ENCODE data around the gene PROC.

The PROC gene

GRCh38 chr2:127453392-127454171, 35.4 kb downstream of the PROC start:
- no peak for TF ChIP-seq POLR2AphosphoS5 (IDR thresholded peaks at IDR 0.05; ENCODE audit: low read depth, low read length)
- no peak for TF ChIP-seq PAX5 (IDR thresholded peaks at IDR 0.05; ENCODE audit: insufficient read depth, low read length, severe bottlenecking)
- no peak for TF ChIP-seq POU2F2 (IDR thresholded peaks at IDR 0.05; ENCODE audit: low read depth, low read length)
- TF ChIP-seq SPI1 (IDR thresholded peaks at IDR 0.05; ENCODE audit: low read depth, low read length): no peak
- no peak for TF ChIP-seq POLR2A (IDR thresholded peaks at IDR 0.05; ENCODE audit: low read depth, low read length)
- no peak for TF ChIP-seq TAF1 (IDR thresholded peaks at IDR 0.05; ENCODE audit: low read depth, low read length)
- DNase-seq (ENCODE audit: insufficient read length, low spot score) (peak; percentile 14), FAIRE-seq (no peak)

DNA sequence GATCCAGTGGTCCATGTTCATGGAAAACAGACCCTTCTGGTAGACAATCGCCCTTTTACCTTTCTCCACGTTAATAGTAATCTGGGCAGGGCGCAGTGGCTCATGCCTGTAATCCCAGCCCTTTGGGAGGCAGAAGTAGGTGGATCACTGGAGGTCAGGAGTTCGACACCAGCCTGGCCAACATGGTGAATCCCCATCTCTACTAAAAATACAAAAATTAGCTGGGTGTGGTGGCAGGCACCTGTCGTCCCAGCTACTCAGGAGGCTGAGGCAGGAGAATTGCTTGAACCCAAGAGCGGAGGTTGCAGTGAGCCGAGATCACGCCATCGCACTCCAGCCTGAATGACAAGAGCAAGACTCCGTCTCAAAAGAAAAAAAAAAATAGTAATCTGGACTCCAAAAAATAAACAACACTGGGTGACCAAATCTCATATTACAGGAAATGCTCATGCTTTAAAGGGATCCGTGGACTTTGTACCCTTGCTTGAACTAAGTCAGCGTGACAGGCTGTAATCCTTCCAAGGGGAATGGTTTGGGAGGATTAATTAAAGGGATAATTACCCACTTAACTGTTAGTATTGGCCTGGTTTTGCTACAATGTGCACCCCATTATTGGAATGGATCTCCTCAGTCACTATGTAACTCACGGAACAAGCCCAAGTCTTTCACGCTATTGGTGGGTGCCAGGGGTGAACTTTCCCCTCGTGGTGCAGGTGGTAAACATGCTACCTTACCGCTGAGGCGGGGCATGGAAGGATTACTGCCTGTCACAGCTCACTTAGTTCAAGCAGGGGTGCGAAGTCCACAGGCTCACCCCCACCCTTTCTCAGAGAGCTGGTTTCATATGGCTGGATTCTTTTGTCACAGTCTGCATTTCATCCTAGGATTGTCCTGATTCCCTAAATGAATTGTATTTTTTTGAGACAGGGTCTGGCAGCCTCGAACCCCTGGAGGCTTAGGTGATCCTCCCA, 36.7 kb downstream of the PROC start:
- TF ChIP-seq POU2F2 (IDR thresholded peaks at IDR 0.05; ENCODE audit: low read depth, low read length) (no peak), POLR2A (IDR thresholded peaks at IDR 0.05; ENCODE audit: low read depth, low read length) (no peak), PAX5 (IDR thresholded peaks at IDR 0.05; ENCODE audit: insufficient read depth, low read length, severe bottlenecking) (no peak), TAF1 (IDR thresholded peaks at IDR 0.05; ENCODE audit: low read depth, low read length) (no peak), SPI1 (IDR thresholded peaks at IDR 0.05; ENCODE audit: low read depth, low read length) (no peak), POLR2AphosphoS5 (IDR thresholded peaks at IDR 0.05; ENCODE audit: low read depth, low read length) (no peak)
- DNase-seq (ENCODE audit: insufficient read length, low spot score): no peak
- FAIRE-seq: no peak

DNA sequence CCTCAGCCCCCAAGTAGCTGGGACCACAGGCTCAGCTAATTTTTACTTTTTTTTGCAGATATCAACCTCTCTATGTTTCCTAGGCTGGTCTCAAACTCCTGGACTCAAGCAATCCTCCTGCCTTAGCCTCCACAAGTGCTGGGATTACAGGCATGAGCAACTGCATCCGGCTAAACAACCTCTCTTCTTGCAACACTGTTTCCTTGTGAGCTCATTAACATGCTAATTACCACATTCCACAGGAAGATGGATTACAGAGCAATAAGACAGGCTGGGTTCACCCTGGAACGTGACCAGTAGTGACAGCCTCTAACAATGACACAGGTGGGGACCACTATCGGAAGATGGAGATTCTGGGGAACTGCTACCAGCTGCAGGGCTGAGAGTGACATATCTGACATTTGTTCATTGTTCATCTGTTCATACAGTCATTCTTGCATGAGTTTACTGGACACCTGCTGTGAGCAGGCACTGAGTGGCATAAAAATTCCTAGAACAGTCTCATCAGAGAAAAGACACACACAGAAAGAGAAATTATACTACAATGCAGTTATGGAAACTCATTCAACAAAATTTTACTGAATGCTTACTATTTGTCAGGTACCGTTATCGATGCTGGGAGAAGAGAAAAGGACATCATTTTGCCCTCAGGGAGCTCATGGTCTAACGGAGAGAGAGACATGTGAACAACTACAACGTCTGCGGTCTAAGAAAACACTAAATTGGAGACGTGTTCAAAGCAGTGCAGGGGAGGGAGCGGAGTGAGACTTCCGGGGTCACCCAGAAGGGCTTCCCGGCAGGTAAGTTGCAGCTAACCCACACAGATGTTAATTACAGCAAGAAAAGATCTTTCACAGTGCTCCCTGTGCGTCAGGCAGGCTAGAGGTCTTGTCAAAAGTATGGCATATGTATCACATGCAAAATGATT, 37.6 kb downstream of the PROC start:
- DNase-seq (ENCODE audit: insufficient read length, low spot score) (no peak), FAIRE-seq (no peak)
- no peak for TF ChIP-seq TAF1 (IDR thresholded peaks at IDR 0.05; ENCODE audit: low read depth, low read length)
- no peak for TF ChIP-seq POU2F2 (IDR thresholded peaks at IDR 0.05; ENCODE audit: low read depth, low read length)
- no peak for TF ChIP-seq PAX5 (IDR thresholded peaks at IDR 0.05; ENCODE audit: insufficient read depth, low read length, severe bottlenecking)
- TF ChIP-seq SPI1 (IDR thresholded peaks at IDR 0.05; ENCODE audit: low read depth, low read length): no peak
- no peak for TF ChIP-seq POLR2A (IDR thresholded peaks at IDR 0.05; ENCODE audit: low read depth, low read length)
- TF ChIP-seq POLR2AphosphoS5 (IDR thresholded peaks at IDR 0.05; ENCODE audit: low read depth, low read length): no peak

- TF ChIP-seq POU2F2 (IDR thresholded peaks at IDR 0.05; ENCODE audit: low read depth, low read length) (no peak), TAF1 (IDR thresholded peaks at IDR 0.05; ENCODE audit: low read depth, low read length) (no peak), PAX5 (IDR thresholded peaks at IDR 0.05; ENCODE audit: insufficient read depth, low read length, severe bottlenecking) (no peak), POLR2A (IDR thresholded peaks at IDR 0.05; ENCODE audit: low read depth, low read length) (no peak), SPI1 (IDR thresholded peaks at IDR 0.05; ENCODE audit: low read depth, low read length) (no peak), POLR2AphosphoS5 (IDR thresholded peaks at IDR 0.05; ENCODE audit: low read depth, low read length) (no peak)
- FAIRE-seq (no peak), DNase-seq (ENCODE audit: insufficient read length, low spot score) (no peak)
Measured at GRCh38 chr2:127456960-127457359, 38.7 kb downstream of the PROC start.

- FAIRE-seq: no peak
- TF ChIP-seq TAF1 (IDR thresholded peaks at IDR 0.05; ENCODE audit: low read depth, low read length) (no peak), POU2F2 (IDR thresholded peaks at IDR 0.05; ENCODE audit: low read depth, low read length) (no peak), SPI1 (IDR thresholded peaks at IDR 0.05; ENCODE audit: low read depth, low read length) (no peak), POLR2A (IDR thresholded peaks at IDR 0.05; ENCODE audit: low read depth, low read length) (no peak), PAX5 (IDR thresholded peaks at IDR 0.05; ENCODE audit: insufficient read depth, low read length, severe bottlenecking) (no peak), POLR2AphosphoS5 (IDR thresholded peaks at IDR 0.05; ENCODE audit: low read depth, low read length) (no peak)
- no peak for DNase-seq (ENCODE audit: insufficient read length, low spot score)
Measured at GRCh38 chr2:127462461-127462860, 44.2 kb downstream of the PROC start.

DNA sequence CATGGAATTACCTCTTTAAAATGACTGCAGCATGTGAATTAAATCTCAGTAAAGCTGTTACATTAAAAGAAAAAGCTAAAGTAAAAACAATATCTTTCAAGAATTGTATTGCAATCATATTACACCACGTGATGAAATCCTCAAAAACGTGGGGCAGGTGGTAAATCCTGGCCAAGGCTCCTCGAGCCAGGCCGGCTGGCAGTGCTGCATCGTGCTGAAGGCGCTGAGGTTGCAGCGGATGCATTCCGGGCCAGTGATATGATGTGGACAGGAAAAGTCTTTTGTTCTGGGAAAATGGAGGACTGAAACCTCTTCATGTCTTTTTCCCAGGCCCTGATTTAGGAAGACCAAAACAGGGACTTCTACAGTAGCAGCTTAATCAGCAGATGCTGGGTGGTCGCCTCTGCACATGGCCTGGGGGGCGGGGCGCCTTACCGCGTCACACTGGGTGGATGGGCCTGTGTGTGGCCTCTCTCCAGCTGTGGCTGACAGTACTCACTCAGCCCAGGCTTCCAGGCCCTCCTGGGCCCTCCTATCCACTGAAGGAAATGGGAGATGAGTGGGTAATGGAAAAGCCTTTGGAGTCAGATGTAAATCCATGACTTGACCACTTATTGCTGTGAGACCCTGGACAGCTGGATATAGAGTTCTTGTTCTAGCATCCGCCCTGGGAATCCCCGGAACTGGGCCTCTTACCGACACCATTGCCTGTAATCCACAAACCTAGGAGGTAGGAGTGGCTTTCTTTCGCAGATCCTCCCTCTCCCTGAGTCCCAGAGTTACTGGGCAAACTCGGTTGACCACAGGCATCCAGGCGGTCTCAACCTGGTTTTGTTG, 45.1 kb downstream of the PROC start:
- DNase-seq (ENCODE audit: insufficient read length, low spot score): no peak
- FAIRE-seq: no peak
- no peak for TF ChIP-seq POLR2A (IDR thresholded peaks at IDR 0.05; ENCODE audit: low read depth, low read length)
- no peak for TF ChIP-seq SPI1 (IDR thresholded peaks at IDR 0.05; ENCODE audit: low read depth, low read length)
- no peak for TF ChIP-seq TAF1 (IDR thresholded peaks at IDR 0.05; ENCODE audit: low read depth, low read length)
- TF ChIP-seq POLR2AphosphoS5 (IDR thresholded peaks at IDR 0.05; ENCODE audit: low read depth, low read length): no peak
- TF ChIP-seq PAX5 (IDR thresholded peaks at IDR 0.05; ENCODE audit: insufficient read depth, low read length, severe bottlenecking): no peak
- TF ChIP-seq POU2F2 (IDR thresholded peaks at IDR 0.05; ENCODE audit: low read depth, low read length): no peak

DNA sequence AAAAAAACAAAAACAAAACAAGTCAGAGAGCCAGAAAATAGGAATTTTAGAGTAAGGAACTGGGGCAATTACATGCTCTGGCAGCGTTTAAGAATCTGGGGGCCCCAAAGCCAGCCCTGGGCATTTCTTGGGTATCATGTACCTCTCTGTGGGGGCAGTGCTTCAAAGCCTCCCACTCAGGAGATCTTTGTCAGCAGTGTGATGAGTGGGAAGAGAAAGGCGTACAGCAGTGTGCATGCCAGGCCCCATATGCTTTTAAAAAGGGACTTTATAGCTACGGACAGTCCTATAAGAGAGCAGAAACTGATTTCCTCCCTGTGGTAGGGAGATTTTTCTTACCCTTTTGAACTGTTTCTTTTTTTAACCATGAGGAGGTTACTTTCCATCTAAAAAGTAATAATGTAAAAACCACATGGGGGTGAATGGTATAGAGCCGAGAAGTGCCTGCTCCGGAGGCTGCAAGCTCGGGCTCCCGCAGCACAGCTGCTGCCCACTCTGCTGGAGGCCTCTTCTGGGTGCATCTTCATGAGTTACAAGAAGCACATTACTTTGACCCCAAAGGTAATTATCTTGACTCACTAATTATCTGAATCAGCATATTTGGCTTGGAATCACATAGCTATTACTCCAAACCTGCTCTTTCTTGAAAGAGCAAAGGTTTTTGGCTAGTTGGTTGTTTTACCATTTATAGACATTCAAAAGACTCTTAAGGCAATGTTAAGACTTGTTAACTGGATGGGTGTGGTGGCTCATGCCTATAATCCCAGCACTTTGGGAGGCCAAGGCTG, 46.4 kb downstream of the PROC start:
- TF ChIP-seq SPI1 (IDR thresholded peaks at IDR 0.05; ENCODE audit: low read depth, low read length) (no peak), POLR2A (IDR thresholded peaks at IDR 0.05; ENCODE audit: low read depth, low read length) (no peak), TAF1 (IDR thresholded peaks at IDR 0.05; ENCODE audit: low read depth, low read length) (no peak), POU2F2 (IDR thresholded peaks at IDR 0.05; ENCODE audit: low read depth, low read length) (no peak), POLR2AphosphoS5 (IDR thresholded peaks at IDR 0.05; ENCODE audit: low read depth, low read length) (no peak), PAX5 (IDR thresholded peaks at IDR 0.05; ENCODE audit: insufficient read depth, low read length, severe bottlenecking) (no peak)
- DNase-seq (ENCODE audit: insufficient read length, low spot score) (no peak), FAIRE-seq (no peak)
